Measurements from ENCODE around the gene TLN1. TPM values are rescaled to one million over a fixed set of nuclear protein-coding genes. Genes with fewer than 3 reads are reported as not detected.

The TLN1 gene
- 56.2 TPM for total RNA-seq (ENCODE audit: unreplicated experiment)
- long read RNA-seq, partial matches to known transcripts: 2 of 14 reads
- long read RNA-seq, other reads (novel, unspliced or antisense): 12 of 14 reads

GRCh38 chr9:35732185-35732799, at the start of gene TLN1, which contains the start of gene CREB3:
Gene TLN1, minus strand, starts transcription at chr9:35732195. Its CDS starts 6,501 bp downstream, at chr9:35725694.
Gene CREB3, plus strand, starts transcription at chr9:35732666. Its CDS starts 107 bp downstream, at chr9:35732773.
- Mint-ChIP-seq H3K27ac (ENCODE audit: unreplicated experiment) (peak within 1 kb of the TSS; percentile 89), H3K27me3 (ENCODE audit: unreplicated experiment) (peaks cover 2% of the 10 kb centered on the region), H3K4me1 (ENCODE audit: low read depth, unreplicated experiment) (peaks cover 7% of the 10 kb centered on the region), H3K4me3 (ENCODE audit: unreplicated experiment) (peak within 1 kb of the TSS; percentile 97), H3K36me3 (ENCODE audit: unreplicated experiment) (no peaks in the 10 kb centered on the region), H3K9me3 (ENCODE audit: unreplicated experiment) (peaks cover 4% of the 10 kb centered on the region)
- no peak for TF ChIP-seq CTCF (IDR thresholded peaks at IDR 0.05; ENCODE audit: partially characterized antibody, unreplicated experiment)
- peak; percentile 97 for DNase-seq

- H3K4me3 Mint-ChIP-seq (ENCODE audit: unreplicated experiment): no peak overlapping the region
- peaks cover 1% of the 10 kb centered on the region for H3K9me3 Mint-ChIP-seq (ENCODE audit: unreplicated experiment)
- no peak overlapping the region for H3K27ac Mint-ChIP-seq (ENCODE audit: unreplicated experiment)
- peaks cover 1% of the 10 kb centered on the region for H3K4me1 Mint-ChIP-seq (ENCODE audit: low read depth, unreplicated experiment)
- no peak for TF ChIP-seq CTCF (IDR thresholded peaks at IDR 0.05; ENCODE audit: partially characterized antibody, unreplicated experiment)
- no peak for DNase-seq
- peaks cover 3% of the 10 kb centered on the region for H3K27me3 Mint-ChIP-seq (ENCODE audit: unreplicated experiment)
- no peaks in the 10 kb centered on the region for H3K36me3 Mint-ChIP-seq (ENCODE audit: unreplicated experiment)
These were observed 49.1 kb upstream of the TLN1 start for GRCh38 chr9:35781066-35781465.

- Mint-ChIP-seq H3K9me3 (ENCODE audit: unreplicated experiment) (no peaks in the 10 kb centered on the region), H3K27ac (ENCODE audit: unreplicated experiment) (no peak overlapping the region), H3K4me1 (ENCODE audit: low read depth, unreplicated experiment) (peaks cover 13% of the 10 kb centered on the region), H3K36me3 (ENCODE audit: unreplicated experiment) (no peaks in the 10 kb centered on the region), H3K4me3 (ENCODE audit: unreplicated experiment) (no peak overlapping the region), H3K27me3 (ENCODE audit: unreplicated experiment) (peaks cover 3% of the 10 kb centered on the region)
- no peak for TF ChIP-seq CTCF (IDR thresholded peaks at IDR 0.05; ENCODE audit: partially characterized antibody, unreplicated experiment)
- DNase-seq: no peak
These were observed 46.5 kb upstream of the TLN1 start for GRCh38 chr9:35778496-35778895.

- Mint-ChIP-seq H3K9me3 (ENCODE audit: unreplicated experiment) (no peaks in the 10 kb centered on the region), H3K4me3 (ENCODE audit: unreplicated experiment) (no peak overlapping the region), H3K4me1 (ENCODE audit: low read depth, unreplicated experiment) (peaks cover 13% of the 10 kb centered on the region), H3K36me3 (ENCODE audit: unreplicated experiment) (no peaks in the 10 kb centered on the region), H3K27me3 (ENCODE audit: unreplicated experiment) (peaks cover 3% of the 10 kb centered on the region), H3K27ac (ENCODE audit: unreplicated experiment) (no peak overlapping the region)
- no peak for DNase-seq
- TF ChIP-seq CTCF (IDR thresholded peaks at IDR 0.05; ENCODE audit: partially characterized antibody, unreplicated experiment): no peak
These were observed 44.0 kb upstream of the TLN1 start for GRCh38 chr9:35776018-35776417.

- Mint-ChIP-seq H3K4me3 (ENCODE audit: unreplicated experiment) (no peak overlapping the region), H3K27ac (ENCODE audit: unreplicated experiment) (peak overlapping the region; percentile 8), H3K4me1 (ENCODE audit: low read depth, unreplicated experiment) (peaks cover 13% of the 10 kb centered on the region), H3K9me3 (ENCODE audit: unreplicated experiment) (no peaks in the 10 kb centered on the region), H3K27me3 (ENCODE audit: unreplicated experiment) (peaks cover 3% of the 10 kb centered on the region), H3K36me3 (ENCODE audit: unreplicated experiment) (no peaks in the 10 kb centered on the region)
- no peak for DNase-seq
- TF ChIP-seq CTCF (IDR thresholded peaks at IDR 0.05; ENCODE audit: partially characterized antibody, unreplicated experiment): no peak
These were observed 43.1 kb upstream of the TLN1 start for GRCh38 chr9:35774907-35775635.

Measured in glutamatergic neuron (in vitro differentiated cells).